Keratinocyte (primary cell): Measurements from ENCODE around the gene EFHD1. TPM values are rescaled to one million over a fixed set of nuclear protein-coding genes. Genes with fewer than 3 reads are reported as not detected.
A peak's percentile ranks its signal among the peaks of the same experiment; 100 is the strongest.

Source experiments
- DNase-seq: peaks from one replicate; pipeline ENCODE4 v3.0.0-alpha.2; 2011; ENCODE audit warnings: low read depth, missing footprints, low spot score
- FAIRE-seq: peaks from 2 replicates; lab custom pipeline; 2011; peaks lifted over from hg19 to GRCh38; lab: Jason Lieb, UNC
- H2AFZ ChIP-seq: 2 replicates; pipeline ENCODE4 v1.6.0; 2012; ENCODE audit warnings: low read length, control low read depth, inconsistent platforms; ENCODE audit not compliant: control insufficient read depth
- H3K27ac ChIP-seq: 2 replicates; pipeline ENCODE4 v1.5.1; 2011; ENCODE audit warnings: low read length; ENCODE audit not compliant: control insufficient read depth, insufficient read depth
- H3K27me3 ChIP-seq: 3 replicates; pipeline ENCODE4 v1.6.0; 2011; ENCODE audit warnings: low read length; ENCODE audit not compliant: control insufficient read depth, insufficient read depth; ENCODE audit errors: extremely low read depth
- H3K36me3 ChIP-seq, 2 experiments: 2 replicates in 1 of 2; 3 replicates in 1 of 2; pipeline ENCODE4 v1.5.1; 2011; ENCODE audit warnings: low read length in 2 of 2, mild to moderate bottlenecking in 1 of 2; ENCODE audit not compliant: control insufficient read depth in 2 of 2, insufficient read depth in 2 of 2; ENCODE audit errors: extremely low read depth in 1 of 2
- H3K4me1 ChIP-seq: 3 replicates; pipeline ENCODE4 v1.5.1; 2011; ENCODE audit warnings: low read length; ENCODE audit not compliant: control insufficient read depth, insufficient read depth; ENCODE audit errors: extremely low read depth
- H3K4me2 ChIP-seq: 3 replicates; pipeline ENCODE4 v1.6.0; 2011; ENCODE audit warnings: low read depth, low read length; ENCODE audit not compliant: control insufficient read depth, insufficient read depth; ENCODE audit errors: extremely low read depth
- H3K4me3 ChIP-seq, 3 experiments: fragments of 200-600 bp in 1 of 3; sonication (generic) in 1 of 3; 2 replicates in 2 of 3; 3 replicates in 1 of 3; pipeline ENCODE4 v1.5.1; 2011 to 2016; ENCODE audit warnings: low read length in 3 of 3, mild to moderate bottlenecking in 3 of 3, control low read depth in 2 of 3, inconsistent platforms in 1 of 3, low read depth in 1 of 3, mixed read lengths in 1 of 3, mixed run types in 1 of 3, moderate library complexity in 1 of 3; ENCODE audit not compliant: control insufficient read depth in 2 of 3, insufficient read depth in 2 of 3; ENCODE audit errors: extremely low read depth in 1 of 3
- H3K79me2 ChIP-seq: 2 replicates; pipeline ENCODE4 v1.6.0; 2012; ENCODE audit warnings: low read length; ENCODE audit not compliant: control insufficient read depth, insufficient read depth
- H3K9ac ChIP-seq: 3 replicates; pipeline ENCODE4 v1.6.0; 2011; ENCODE audit warnings: low read length; ENCODE audit not compliant: control insufficient read depth, insufficient read depth; ENCODE audit errors: extremely low read depth
- H3K9me1 ChIP-seq: 3 replicates; pipeline ENCODE4 v1.6.0; 2011; ENCODE audit warnings: low read length; ENCODE audit not compliant: control insufficient read depth, insufficient read depth; ENCODE audit errors: extremely low read depth
- H3K9me3 ChIP-seq: 2 replicates; pipeline ENCODE4 v1.5.1; 2012; ENCODE audit warnings: low read depth, low read length; ENCODE audit not compliant: control insufficient read depth
- H4K20me1 ChIP-seq: 3 replicates; pipeline ENCODE4 v1.6.0; 2011; ENCODE audit warnings: low read length; ENCODE audit not compliant: control insufficient read depth, insufficient read depth; ENCODE audit errors: extremely low read depth
- EZH2 ChIP-seq: IDR thresholded peaks from one replicate; pipeline ENCODE4 v1.6.1; 2012; ENCODE audit warnings: inconsistent platforms, mild to moderate bottlenecking, low read length, moderate library complexity
- dilution Hi-C: fragments of 300-500 bp; cut with MboI; formaldehyde crosslinking; loops from one replicate; pipeline ENCODE4 v1.7.0; 2020; ENCODE audit warnings: low sequenced_read_pairs; ENCODE audit not compliant: extremely low pct_ligation_motif_present
- polyA plus RNA-seq, 5 experiments: library from polyadenylated mRNA; depleted of rRNA in 3 of 5; stranded (reverse) in 3 of 5; stranded (forward) in 1 of 5; unstranded in 1 of 5; fragments of >200 nt; gene quantifications; 1 replicate in 1 of 5; 2 replicates in 3 of 5; 3 replicates in 1 of 5; pipeline versions ENCODE4 v1.2.1 to v1.2.3, GENCODE V29; 2011 to 2012; ENCODE audit warnings: missing spikeins in 2 of 5, low read depth in 1 of 5, low replicate concordance in 1 of 5
- TF ChIP-seq, protein P1 (sequence below), 3 experiments: IDR thresholded peaks in 1 of 3; conservative IDR thresholded peaks in 1 of 3; optimal IDR thresholded peaks in 1 of 3; 2 replicates in 2 of 3; 3 replicates in 1 of 3; pipeline versions ENCODE3 to v1.5.1; 2011; ENCODE audit warnings: low read length in 3 of 3, mild to moderate bottlenecking in 3 of 3, moderate library complexity in 2 of 3, control low read depth in 1 of 3, inconsistent platforms in 1 of 3; ENCODE audit not compliant: insufficient read depth in 2 of 3; ENCODE audit errors: extremely low read depth in 1 of 3

EFHD1 gene
- polyA plus RNA-seq, 1 donor (not counting 4 experiments of a cell fraction or from before 2014, with no cell fraction given): not detected

GRCh38 chr2:232667989-232668583 lies 34.7 kb downstream of the EFHD1 start:
- TF ChIP-seq, protein P1, sequence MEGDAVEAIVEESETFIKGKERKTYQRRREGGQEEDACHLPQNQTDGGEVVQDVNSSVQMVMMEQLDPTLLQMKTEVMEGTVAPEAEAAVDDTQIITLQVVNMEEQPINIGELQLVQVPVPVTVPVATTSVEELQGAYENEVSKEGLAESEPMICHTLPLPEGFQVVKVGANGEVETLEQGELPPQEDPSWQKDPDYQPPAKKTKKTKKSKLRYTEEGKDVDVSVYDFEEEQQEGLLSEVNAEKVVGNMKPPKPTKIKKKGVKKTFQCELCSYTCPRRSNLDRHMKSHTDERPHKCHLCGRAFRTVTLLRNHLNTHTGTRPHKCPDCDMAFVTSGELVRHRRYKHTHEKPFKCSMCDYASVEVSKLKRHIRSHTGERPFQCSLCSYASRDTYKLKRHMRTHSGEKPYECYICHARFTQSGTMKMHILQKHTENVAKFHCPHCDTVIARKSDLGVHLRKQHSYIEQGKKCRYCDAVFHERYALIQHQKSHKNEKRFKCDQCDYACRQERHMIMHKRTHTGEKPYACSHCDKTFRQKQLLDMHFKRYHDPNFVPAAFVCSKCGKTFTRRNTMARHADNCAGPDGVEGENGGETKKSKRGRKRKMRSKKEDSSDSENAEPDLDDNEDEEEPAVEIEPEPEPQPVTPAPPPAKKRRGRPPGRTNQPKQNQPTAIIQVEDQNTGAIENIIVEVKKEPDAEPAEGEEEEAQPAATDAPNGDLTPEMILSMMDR (optimal IDR thresholded peaks at IDR 0.05 in 1 of 3, IDR thresholded peaks at IDR 0.05 in 1 of 3, conservative IDR thresholded peaks at IDR 0.05 in 1 of 3; ENCODE audit: extremely low read depth in 1 of 3, insufficient read depth in 2 of 3, low read length in 3 of 3): no peak
- no peak for TF ChIP-seq EZH2
- no peaks in the 10 kb centered on the region for H3K9me3 ChIP-seq
- no peaks in the 10 kb centered on the region for H3K4me1 ChIP-seq
- no peak for FAIRE-seq
- H3K36me3 ChIP-seq: no peaks in the 10 kb centered on the region
- DNase-seq: no peak
- H3K79me2 ChIP-seq: no peaks in the 10 kb centered on the region
- dilution Hi-C loops: no loop called here
- H3K4me3 ChIP-seq: no peak overlapping the region
- no peak overlapping the region for H2AFZ ChIP-seq
- no peaks in the 10 kb centered on the region for H3K9me1 ChIP-seq
- no peak overlapping the region for H3K4me2 ChIP-seq
- H4K20me1 ChIP-seq: no peaks in the 10 kb centered on the region
- no peak overlapping the region for H3K27ac ChIP-seq
- no peak overlapping the region for H3K9ac ChIP-seq
- no peaks in the 10 kb centered on the region for H3K27me3 ChIP-seq

GRCh38 chr2:232668805-232669444 lies 35.5 kb downstream of the EFHD1 start:
- Histone ChIP-seq H3K9me1 (no peaks in the 10 kb centered on the region), H2AFZ (no peak overlapping the region), H3K4me1 (no peaks in the 10 kb centered on the region), H3K79me2 (no peaks in the 10 kb centered on the region), H3K4me3 (no peak overlapping the region), H3K9ac (no peak overlapping the region), H3K27ac (no peak overlapping the region), H3K27me3 (no peaks in the 10 kb centered on the region), H4K20me1 (no peaks in the 10 kb centered on the region), H3K4me2 (no peak overlapping the region), H3K36me3 (no peaks in the 10 kb centered on the region), H3K9me3 (no peaks in the 10 kb centered on the region)
- dilution Hi-C loops: no loop called here
- DNase-seq (no peak), FAIRE-seq (no peak)
- TF ChIP-seq EZH2: no peak
- TF ChIP-seq, protein P1 (optimal IDR thresholded peaks at IDR 0.05 in 1 of 3, IDR thresholded peaks at IDR 0.05 in 1 of 3, conservative IDR thresholded peaks at IDR 0.05 in 1 of 3; ENCODE audit: extremely low read depth in 1 of 3, insufficient read depth in 2 of 3, low read length in 3 of 3): peak in 2 of 3 experiments; percentile 34 to 37
